ENCODE measurements around the gene CHST5. TPM values are rescaled to one million over a fixed set of nuclear protein-coding genes. Genes with fewer than 3 reads are reported as not detected.
A peak's percentile ranks its signal among the peaks of the same experiment; 100 is the strongest.

Gene CHST5
- total and polyA plus RNA-seq, 2 of the 13 experiments (the other 11 are each of a cell fraction or from before 2014, with no cell fraction given) = 0.05 TPM; not detected in 1

- TF ChIP-seq SOX13 (IDR thresholded peaks at IDR 0.05) = no peak
- peak in 1 of 2 experiments; percentile 40; a peak in 1 of 4 replicates for TF ChIP-seq SOX13 (CRISPR knock-in tag; conservative IDR thresholded peaks at IDR 0.05 in 1 of 2, IDR thresholded peaks at IDR 0.05 in 1 of 2)
- no peak for TF ChIP-seq ZBTB3 (CRISPR knock-in tag; IDR thresholded peaks at IDR 0.05; ENCODE audit: borderline replicate concordance, low read depth)
- TF ChIP-seq MLX (CRISPR knock-in tag; IDR thresholded peaks at IDR 0.05) = no peak
- TF ChIP-seq TEAD3 (CRISPR knock-in tag; optimal IDR thresholded peaks at IDR 0.05; ENCODE audit: borderline replicate concordance) = no peak
- TF ChIP-seq KDM1A (CRISPR knock-in tag; IDR thresholded peaks at IDR 0.05) = no peak
- TF ChIP-seq NFIB (CRISPR knock-in tag; IDR thresholded peaks at IDR 0.05; ENCODE audit: borderline replicate concordance) = no peak
- TF ChIP-seq HMGXB3 (CRISPR knock-in tag; IDR thresholded peaks at IDR 0.05; ENCODE audit: borderline replicate concordance) = no peak
- TF ChIP-seq GABPB1 (CRISPR knock-in tag; IDR thresholded peaks at IDR 0.05) = peak; percentile 73
- TF ChIP-seq ZNF343 (CRISPR knock-in tag; IDR thresholded peaks at IDR 0.05) = no peak
- TF ChIP-seq ATF4 (CRISPR knock-in tag; IDR thresholded peaks at IDR 0.05) = peak in 1 of 2 experiments; percentile 96; a peak in 2 of 4 replicates
- TF ChIP-seq KLF12 (CRISPR knock-in tag; IDR thresholded peaks at IDR 0.05; ENCODE audit: borderline replicate concordance) = no peak
- no peak for TF ChIP-seq IRF2 (CRISPR knock-in tag; IDR thresholded peaks at IDR 0.05)
- no peak for TF ChIP-seq ZBTB4 (CRISPR knock-in tag; IDR thresholded peaks at IDR 0.05; ENCODE audit: borderline replicate concordance)
- TF ChIP-seq ZNF616 (CRISPR knock-in tag; IDR thresholded peaks at IDR 0.05; ENCODE audit: low read depth) = no peak
- TF ChIP-seq GPN1 (CRISPR knock-in tag; IDR thresholded peaks at IDR 0.05; ENCODE audit: borderline replicate concordance) = no peak
- no peak for TF ChIP-seq SRY (CRISPR knock-in tag; IDR thresholded peaks at IDR 0.05)
- no peak for TF ChIP-seq UBTF (CRISPR knock-in tag; IDR thresholded peaks at IDR 0.05)
- TF ChIP-seq ZNF207 (IDR thresholded peaks at IDR 0.05; ENCODE audit: borderline replicate concordance) = no peak
These were observed 29.3 kb downstream of the CHST5 start (continued) for GRCh38 chr16:75506574-75506973.

Data from HepG2 (cell line).